ENCODE results near the gene TSPAN18. TPM values are rescaled to one million over a fixed set of nuclear protein-coding genes. Genes with fewer than 3 reads are reported as not detected.

TSPAN18 gene
- polyA plus RNA-seq, 1 of the 3 experiments (the other 2 are of a cell fraction), result 0.72 TPM

- Histone ChIP-seq H3K36me3 (replicated peaks in 1 of 2; ENCODE audit: control insufficient read depth in 1 of 2, insufficient read depth in 2 of 2, low read length in 1 of 2) (no peaks in the 10 kb centered on the region), H3K9me3 (no peaks in the 10 kb centered on the region), H2AFZ (ENCODE audit: low read depth) (peak overlapping the region; percentile 74; the same call in 1 of the 2 replicates), H3K27me3 (ENCODE audit: insufficient read depth) (peaks cover 25% of the 10 kb centered on the region; the same call in 1 of the 2 replicates), H3K4me3 (ENCODE audit: low read depth in 2 of 2, low read length in 1 of 2) (peak overlapping the region; percentile 61 to 62), H3K4me2 (peak overlapping the region; percentile 95), H3K4me1 (ENCODE audit: control insufficient read depth in 1 of 2, insufficient read depth in 2 of 2, low read depth in 1 of 2, low read length in 1 of 2) (peaks cover 5 to 51% of the 10 kb centered on the region in 2 experiments; a peak in 3 of 4 replicates), H4K20me1 (ENCODE audit: insufficient read depth) (no peaks in the 10 kb centered on the region), H3F3A (replicated peaks; ENCODE audit: insufficient read depth) (no peaks in the 10 kb centered on the region), H3K79me2 (ENCODE audit: insufficient read depth) (no peaks in the 10 kb centered on the region), H3K9ac (no peak overlapping the region), H3K9me2 (no peaks in the 10 kb centered on the region), H3K27ac (ENCODE audit: low read depth in 2 of 2, low read length in 1 of 2) (peak overlapping the region in 1 of 2 experiments; percentile 92; a peak in 2 of 4 replicates)
- ChIA-PET CTCF (interaction anchor here (0.5 to 2.3 kb wide), 11 partner anchors 12 to 184 kb away, joined by 3 to 13 read pairs (median 3); no protein-coding TSS in a partner anchor), POLR2A (interaction anchor here (1.0 kb wide), 1 partner anchor 28 kb away, joined by 3 read pairs; no protein-coding TSS in a partner anchor)
- WGBS (ENCODE audit: low lambda C conversion rate), result 20% methylated on average over 1 of the region's 45 CpGs
- TF ChIP-seq FOXJ3 (CRISPR knock-in tag; IDR thresholded peaks at IDR 0.05) (no peak), JUND (IDR thresholded peaks at IDR 0.05) (no peak), MXI1 (IDR thresholded peaks at IDR 0.05; ENCODE audit: low read depth, low read length) (no peak), NRF1 (IDR thresholded peaks at IDR 0.05; ENCODE audit: low read depth, low read length) (no peak), EP300 (IDR thresholded peaks at IDR 0.05; ENCODE audit: borderline replicate concordance in 1 of 2, low read depth in 1 of 2, low read length in 1 of 2) (no peak), RCOR1 (IDR thresholded peaks at IDR 0.05; ENCODE audit: low read length) (no peak)
- DNase-seq, result peak; percentile 67
Measured at GRCh38 chr11:44727114-44727372, 281 bp downstream of the TSPAN18 start.

GRCh38 chr11:44727373-44728287, 868 bp downstream of the TSPAN18 start:
- Histone ChIP-seq H3K27me3 (ENCODE audit: insufficient read depth) (peaks cover 25% of the 10 kb centered on the region; the same call in 1 of the 2 replicates), H3K79me2 (ENCODE audit: insufficient read depth) (no peaks in the 10 kb centered on the region), H3K27ac (ENCODE audit: low read depth in 2 of 2, low read length in 1 of 2) (peak overlapping the region in 1 of 2 experiments; percentile 92; a peak in 2 of 4 replicates), H3K9me2 (no peaks in the 10 kb centered on the region), H3K4me3 (ENCODE audit: low read depth in 2 of 2, low read length in 1 of 2) (peak overlapping the region; percentile 61 to 62), H3K36me3 (replicated peaks in 1 of 2; ENCODE audit: control insufficient read depth in 1 of 2, insufficient read depth in 2 of 2, low read length in 1 of 2) (no peaks in the 10 kb centered on the region), H3K9me3 (no peaks in the 10 kb centered on the region), H3K4me2 (peak overlapping the region; percentile 95), H3K4me1 (ENCODE audit: control insufficient read depth in 1 of 2, insufficient read depth in 2 of 2, low read depth in 1 of 2, low read length in 1 of 2) (peaks cover 5 to 56% of the 10 kb centered on the region in 2 experiments; a peak in 3 of 4 replicates), H3K9ac (no peak overlapping the region), H4K20me1 (ENCODE audit: insufficient read depth) (no peaks in the 10 kb centered on the region), H2AFZ (ENCODE audit: low read depth) (peak overlapping the region; percentile 74; the same call in 1 of the 2 replicates), H3F3A (replicated peaks; ENCODE audit: insufficient read depth) (no peaks in the 10 kb centered on the region)
- WGBS (ENCODE audit: low lambda C conversion rate), result under 1% methylated on average over 33 of the region's 70 CpGs
- peak; percentile 92 for DNase-seq
- ChIA-PET POLR2A (interaction anchor here (1.0 kb wide), 1 partner anchor 28 kb away, joined by 3 read pairs; no protein-coding TSS in a partner anchor), CTCF (interaction anchor here (0.5 to 2.3 kb wide), 11 partner anchors 12 to 184 kb away, joined by 3 to 13 read pairs (median 3); no protein-coding TSS in a partner anchor)
- TF ChIP-seq TAF1 (IDR thresholded peaks at IDR 0.05; ENCODE audit: borderline replicate concordance, low read depth, low read length) (no peak), RXRA (IDR thresholded peaks at IDR 0.05; ENCODE audit: borderline replicate concordance, low read depth) (no peak), IRF3 (IDR thresholded peaks at IDR 0.05; ENCODE audit: low read depth, low read length) (no peak), REST (IDR thresholded peaks at IDR 0.05; ENCODE audit: low read depth, low read length) (no peak), EP300 (IDR thresholded peaks at IDR 0.05; ENCODE audit: borderline replicate concordance in 1 of 2, low read depth in 1 of 2, low read length in 1 of 2) (no peak), USF2 (IDR thresholded peaks at IDR 0.05; ENCODE audit: borderline replicate concordance, low read depth, low read length) (no peak), TEAD4 (IDR thresholded peaks at IDR 0.05; ENCODE audit: borderline replicate concordance, insufficient read depth) (no peak), USF1 (IDR thresholded peaks at IDR 0.05; ENCODE audit: borderline replicate concordance, low read depth) (no peak), POLR2AphosphoS5 (IDR thresholded peaks at IDR 0.05; ENCODE audit: low read depth, low read length) (no peak), MAX (IDR thresholded peaks at IDR 0.05; ENCODE audit: low read depth) (no peak; the same call in 1 of the 2 replicates)
